Spleen (tissue), 7 donors: ENCODE results near the gene NAALADL1.

ENCODE experiments used
- CTCF ChIP-seq, 11 experiments: fragments of 200-600 bp in 7 of 11; fragments of 450-650 bp in 4 of 11; sonication (generic) in 4 of 11; IDR thresholded peaks in 8 of 11; conservative IDR thresholded peaks in 3 of 11; 1 replicate in 7 of 11; 2 replicates in 4 of 11; pipeline versions ENCODE4 v1.4.0 to v1.8.0; 2016 to 2021; ENCODE audit warnings: antibody characterized with exemption in 11 of 11, inconsistent platforms in 4 of 11, mild to moderate bottlenecking in 1 of 11
- POLR2AphosphoS5 ChIP-seq, 3 donors: sonication (generic); formaldehyde crosslinking; IDR thresholded peaks; one replicate each; pipeline ENCODE4 v1.5.1; 2017; ENCODE audit warnings: antibody characterized with exemption in 3 of 3
- donor health status: DM: no; HTN: no; CAD: no; lungs with moderate emphysema.
- donor health status: DM: no; HTN: no; CAD: no.
- donor health status: DM: no; HTN: no; CAD: no.

GRCh38 chr11:65078786-65079342 is 20.5 kb upstream of the NAALADL1 start:
- TF ChIP-seq CTCF (IDR thresholded peaks at IDR 0.05 in 8 of 11, conservative IDR thresholded peaks at IDR 0.05 in 3 of 11) (no peak), POLR2AphosphoS5 (IDR thresholded peaks at IDR 0.05) (no peak)
